NCI-H2227 treated with DMSO at 0.1 percent for 48 hours (cell line): Measurements from ENCODE around the gene CCDC9.

Experiments used
- DNase-seq: peaks from one replicate; lab custom pipeline; 2025; lab: John Stamatoyannopoulos, UW

CCDC9 gene

DNA sequence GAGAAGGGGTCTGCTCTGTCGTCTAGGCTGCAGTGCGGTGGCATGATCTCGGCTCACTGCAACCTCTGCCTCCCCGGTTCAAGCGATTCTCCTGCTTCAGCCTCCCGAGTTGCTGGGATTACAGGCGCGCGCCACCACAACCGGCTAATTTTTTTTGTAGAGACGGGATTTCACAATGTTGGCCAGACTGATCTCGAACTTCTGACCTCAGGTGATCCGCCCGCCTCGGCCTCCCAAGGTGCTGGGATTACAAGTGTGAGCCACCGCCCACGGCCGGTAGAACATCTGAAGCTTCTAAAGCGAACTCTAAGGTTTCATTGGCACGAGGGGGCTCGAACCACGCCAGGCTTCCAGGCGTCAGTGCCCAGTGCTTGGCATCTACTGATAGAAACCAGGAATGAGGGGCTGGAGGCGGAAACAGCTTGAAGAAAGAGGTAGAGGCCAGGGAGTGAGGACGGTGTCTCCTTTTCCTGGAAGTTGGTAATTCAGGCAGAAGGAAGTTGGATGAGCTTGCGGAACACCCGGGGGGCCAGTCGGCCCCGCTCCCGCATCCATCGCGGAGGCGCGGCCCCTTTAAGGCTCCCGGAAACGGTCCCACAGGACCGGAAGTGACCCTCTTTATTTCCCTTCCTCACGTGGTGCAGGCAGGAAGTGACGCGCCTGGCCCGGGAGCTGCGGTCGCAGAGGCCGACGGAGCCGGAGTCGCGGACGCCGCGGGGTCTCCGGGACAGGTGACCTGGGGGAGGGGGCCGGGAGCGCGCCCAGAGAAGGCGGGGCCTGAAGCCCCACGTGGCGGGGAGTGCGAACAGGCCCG, at the start of gene CCDC9:
Gene CCDC9 (plus strand): TSS at position 647 of the 814 bp plus-strand sequence. CDS start 1,876 bp downstream, outside the sequence.
- DNase-seq, result peak; percentile 94

DNA sequence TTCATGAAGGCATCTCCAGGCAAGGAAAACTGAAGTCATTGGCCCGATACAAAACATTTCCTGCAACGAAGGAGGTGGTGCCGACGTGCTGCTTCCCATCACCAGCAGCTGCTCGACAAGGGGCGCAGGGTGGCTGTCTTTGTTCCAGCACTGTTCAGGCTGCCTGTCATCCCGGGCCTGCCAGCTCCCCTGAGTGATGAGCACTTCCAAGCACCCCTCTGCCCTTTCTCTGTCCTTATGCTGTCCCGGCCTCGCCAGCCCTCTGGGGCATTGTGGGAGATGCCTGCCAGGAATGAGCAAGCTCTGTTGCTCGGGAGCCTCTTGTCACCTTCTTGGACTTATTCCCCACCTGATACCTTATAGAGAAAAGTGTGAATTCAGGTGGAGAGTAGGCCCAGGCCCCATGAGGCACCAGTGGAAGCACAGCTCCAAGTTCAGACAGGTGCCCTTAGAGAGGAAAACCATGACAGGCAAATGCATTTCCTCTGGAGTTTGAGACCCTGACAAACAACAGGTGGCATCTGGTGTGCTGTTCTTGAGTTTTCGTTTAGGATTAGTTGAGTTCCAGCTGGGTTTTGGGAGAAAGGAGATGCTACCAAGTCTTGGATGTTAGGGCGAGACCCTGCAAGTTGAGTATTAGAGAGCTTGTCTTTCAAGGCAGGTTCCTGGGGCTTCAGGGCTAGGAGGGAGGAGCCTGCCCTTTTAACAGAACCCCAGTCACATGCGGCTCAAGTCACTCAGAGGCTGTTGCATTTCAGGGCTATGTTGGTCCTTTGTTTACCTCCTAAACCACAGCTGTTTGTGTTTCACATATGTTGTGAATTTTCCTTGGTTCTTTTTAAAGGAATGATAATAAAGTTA, 46.8 kb upstream of the CCDC9 start:
- DNase-seq, result no peak

DNA sequence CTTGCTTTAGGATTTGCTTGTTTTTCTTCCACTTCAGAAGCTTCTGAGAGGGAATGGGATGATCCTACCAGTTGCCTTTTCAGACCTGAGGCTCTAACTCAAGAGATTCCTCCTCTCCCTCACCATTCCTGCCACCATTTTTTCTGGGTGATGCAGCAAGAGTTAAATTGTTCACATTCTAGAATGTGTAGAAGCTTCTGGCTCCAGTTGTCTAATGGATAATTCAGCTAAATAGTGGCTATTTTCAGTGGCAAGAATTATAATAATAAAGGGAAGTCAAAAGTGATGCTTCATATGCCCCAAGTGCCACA, 46.2 kb upstream of the CCDC9 start:
- no peak for DNase-seq

DNA sequence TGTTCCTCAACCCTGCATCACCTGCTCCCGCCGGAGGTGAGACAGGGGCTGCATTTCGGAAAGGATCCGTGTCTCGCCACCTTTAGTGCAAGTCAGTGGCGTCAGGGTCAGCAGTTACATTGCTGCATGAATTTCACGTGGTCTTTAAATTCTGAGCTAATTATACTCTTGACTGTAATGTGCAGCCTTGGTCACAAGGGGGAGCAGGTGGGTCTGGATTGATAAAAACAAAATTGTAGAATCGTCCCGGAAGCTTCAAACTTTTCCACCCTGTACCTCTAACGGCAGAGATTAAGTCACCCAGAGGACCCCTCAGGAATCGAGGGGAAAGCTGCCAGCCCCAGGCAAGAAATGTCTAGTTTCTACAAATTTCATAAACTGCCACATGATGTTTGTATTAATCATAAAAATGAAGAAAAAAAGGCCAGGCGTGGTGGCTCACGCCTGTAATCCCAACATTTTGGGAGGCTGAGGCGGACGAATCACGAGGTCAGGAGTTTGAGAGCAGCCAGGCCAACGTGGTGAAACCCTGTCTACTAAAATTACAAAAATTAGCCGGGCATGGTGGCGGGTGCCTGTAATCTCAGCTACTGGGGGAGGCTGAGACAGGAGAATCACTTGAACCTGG, 45.5 kb upstream of the CCDC9 start:
- peak; percentile 57 for DNase-seq

GRCh38 chr19:47215581-47215980, 40.7 kb upstream of the CCDC9 start:
- no peak for DNase-seq

DNA sequence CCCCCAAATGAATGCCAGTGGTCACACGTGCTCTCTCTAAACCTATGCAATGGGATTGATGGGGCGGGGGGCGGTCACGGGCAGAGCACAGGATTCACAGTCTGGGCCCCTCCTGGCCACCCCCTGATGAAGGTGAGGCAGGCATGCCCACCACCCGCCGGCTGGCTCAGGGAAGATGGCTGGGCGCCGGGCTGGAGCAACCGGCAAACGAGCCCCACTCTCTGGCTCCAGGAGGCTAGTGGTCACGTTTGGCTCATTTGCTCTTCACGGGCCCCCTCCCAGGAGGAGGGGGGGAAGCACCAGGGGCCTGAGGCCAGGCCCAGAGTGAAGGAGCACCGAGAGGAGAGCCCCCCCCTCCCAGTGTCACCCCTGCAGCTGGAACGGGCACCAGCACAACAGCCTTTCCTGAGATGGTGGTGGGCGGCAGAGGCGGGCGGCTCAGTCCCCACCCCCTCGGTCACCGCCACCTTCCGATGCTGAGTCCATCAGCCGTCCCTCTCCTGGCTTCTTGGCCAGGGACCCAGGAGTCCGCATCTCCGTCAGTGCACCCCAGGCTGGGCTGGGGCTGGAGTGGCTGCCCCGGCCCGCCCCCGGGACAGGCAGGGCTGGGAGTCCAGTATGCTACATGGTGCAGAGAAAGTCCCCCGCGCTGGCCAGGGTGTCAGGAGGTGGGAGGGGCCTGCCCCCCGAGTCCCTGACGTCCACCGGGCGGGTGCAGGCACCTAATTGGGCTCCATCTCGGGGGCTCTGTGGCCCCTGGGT, 35.1 kb upstream of the CCDC9 start:
- no peak for DNase-seq

GRCh38 chr19:47221890-47222289, 34.4 kb upstream of the CCDC9 start:
- DNase-seq, result no peak

DNA sequence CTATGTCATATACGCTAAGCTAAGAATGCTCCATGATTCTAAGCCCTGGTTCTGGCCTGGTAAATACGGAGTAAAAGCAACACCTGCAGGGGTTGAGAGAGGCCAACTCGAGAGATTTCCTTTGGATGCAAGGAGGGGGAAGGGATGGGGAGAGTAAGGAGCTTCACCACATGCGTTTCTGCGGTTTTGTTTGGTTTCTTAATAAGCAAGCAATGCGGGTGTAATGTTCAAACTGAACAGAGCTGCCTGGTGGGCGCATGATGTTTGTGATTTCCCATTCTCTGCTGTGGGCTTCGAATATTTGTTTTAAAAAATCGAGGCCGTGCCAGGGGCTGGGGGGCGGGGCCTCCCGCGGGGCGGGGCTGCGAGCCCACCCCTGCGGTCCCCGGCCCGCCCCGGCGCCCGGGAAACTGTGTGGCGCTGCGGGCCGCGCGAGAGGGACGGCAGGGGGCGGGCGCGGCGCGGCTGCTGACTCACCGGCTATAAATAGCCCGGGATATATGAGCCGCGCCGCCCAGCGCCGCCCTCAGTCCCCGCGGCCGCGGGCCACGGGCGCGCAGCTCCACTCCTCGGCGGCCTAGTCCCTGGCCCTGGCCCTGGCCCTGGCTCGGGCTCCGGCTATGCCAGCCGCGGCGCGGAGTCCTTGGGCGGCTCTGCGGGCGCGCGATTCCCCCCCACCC, 30.4 kb upstream of the CCDC9 start:
- peak; percentile 74 for DNase-seq

GRCh38 chr19:47226426-47227351, 29.6 kb upstream of the CCDC9 start:
- no peak for DNase-seq

DNA sequence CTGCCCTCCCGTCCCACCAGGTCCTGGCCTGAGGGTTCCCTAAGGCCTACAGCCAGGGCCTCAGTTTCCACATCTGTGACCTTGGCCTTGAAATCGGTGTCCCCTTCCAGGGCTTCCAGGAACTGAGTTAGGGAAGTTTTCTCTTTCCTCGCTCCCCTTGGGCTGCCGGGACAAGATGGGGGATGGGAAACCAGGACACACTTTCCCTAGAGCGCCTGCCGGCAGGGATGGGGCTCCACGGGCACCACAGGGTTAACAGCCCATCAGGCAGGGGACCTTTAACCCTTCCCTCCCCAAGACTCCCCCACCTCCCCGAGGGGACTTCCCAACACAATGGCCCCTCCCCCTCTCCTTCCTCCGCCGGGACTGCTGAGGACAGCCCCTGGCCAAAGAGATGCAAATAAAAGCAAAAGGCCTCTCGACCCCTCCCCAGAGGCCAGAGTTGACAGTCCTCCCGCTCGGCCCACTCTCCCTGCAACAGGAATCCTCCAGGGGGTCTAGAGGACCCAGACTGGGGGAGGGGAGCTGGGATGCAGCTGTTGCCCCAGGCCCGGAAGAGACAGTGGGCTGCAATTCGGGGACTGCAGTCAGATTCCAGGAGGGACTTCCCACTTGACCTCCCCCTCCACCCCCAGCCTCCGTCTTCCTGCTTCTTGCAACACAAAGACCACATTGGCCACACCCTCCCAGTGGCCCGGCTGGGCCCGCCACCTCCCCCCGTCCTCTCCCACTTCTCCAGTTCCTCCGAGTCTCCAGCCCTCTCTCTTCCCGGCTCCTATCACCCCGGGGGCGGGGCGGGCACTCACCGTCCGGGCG, 28.8 kb upstream of the CCDC9 start:
- DNase-seq, result peak; percentile 47

GRCh38 chr19:47228168-47228936, 28.0 kb upstream of the CCDC9 start:
- DNase-seq, result no peak

GRCh38 chr19:47228937-47229675, 27.2 kb upstream of the CCDC9 start:
- no peak for DNase-seq

DNA sequence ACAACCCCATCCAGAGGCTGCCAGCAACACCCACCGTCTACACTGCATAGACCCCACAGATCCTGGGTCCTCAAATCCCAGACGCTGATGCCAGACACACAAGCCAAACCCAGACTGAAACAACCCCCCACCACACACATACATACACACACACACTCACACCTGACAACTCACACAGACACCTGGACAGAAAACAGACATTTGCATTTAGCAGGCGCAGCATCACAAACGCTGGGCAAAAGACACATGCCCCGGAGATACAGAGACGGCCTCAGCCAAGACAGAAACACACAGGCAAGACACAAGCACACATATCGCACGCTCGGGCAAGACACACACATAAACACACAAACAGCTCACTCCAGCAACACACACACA, 26.7 kb upstream of the CCDC9 start:
- no peak for DNase-seq

DNA sequence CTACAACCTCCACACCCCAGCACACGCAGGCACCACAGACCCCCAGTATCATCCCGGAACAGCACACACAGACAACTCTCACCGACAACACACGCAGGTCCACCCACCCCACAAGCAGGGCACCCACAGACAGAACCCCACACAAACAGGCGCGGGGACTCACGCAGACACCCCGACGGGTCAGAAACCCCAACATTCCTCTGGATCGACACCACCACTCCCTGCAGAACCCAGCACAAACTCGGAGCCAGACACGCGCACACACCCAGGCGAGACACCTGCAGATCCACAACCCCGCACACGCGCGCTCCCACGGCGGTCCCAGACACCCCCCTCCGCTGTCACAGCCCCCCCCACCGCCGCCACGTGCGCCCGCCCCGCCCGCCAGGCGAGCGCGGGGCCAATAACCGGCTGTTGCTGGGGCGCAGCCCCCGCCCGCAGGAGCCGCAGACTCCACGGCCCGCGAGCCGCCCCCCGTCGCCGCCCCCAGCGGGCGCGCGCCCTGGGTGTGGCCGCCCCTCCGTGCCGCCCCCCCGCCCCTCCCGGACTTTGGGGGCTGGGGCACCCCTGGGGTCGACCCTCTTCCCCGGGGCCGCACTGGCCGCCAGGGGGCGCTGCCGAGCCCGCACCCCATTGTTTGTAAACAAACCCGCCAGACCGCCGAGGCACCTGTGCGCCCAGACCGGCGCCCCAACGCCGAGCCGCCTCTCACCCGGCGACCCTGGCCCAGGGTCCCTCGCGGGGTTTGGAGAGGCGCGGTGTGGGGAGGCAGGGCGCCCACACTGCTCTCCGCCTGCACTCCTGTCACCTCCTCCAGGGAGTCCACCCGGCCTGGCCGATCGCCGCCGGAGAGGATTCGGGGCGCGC, 26.0 kb upstream of the CCDC9 start:
- DNase-seq, result no peak

- DNase-seq, result no peak
Measured at GRCh38 chr19:47230921-47231214, 25.5 kb upstream of the CCDC9 start, which contains the start of gene BBC3. Gene BBC3 (minus strand): TSS chr19:47231199. CDS start chr19:47228431, 2,768 bp downstream.

GRCh38 chr19:47231215-47232054, 24.9 kb upstream of the CCDC9 start:
- peak; percentile 39 for DNase-seq
